Left lung (tissue), 10 donors: ENCODE results near the gene CFAP77. TPM values are rescaled to one million over a fixed set of nuclear protein-coding genes. Genes with fewer than 3 reads are reported as not detected.

Experiments used
- ATAC-seq: fragments of 200-7000 bp; cut with Tn5 transposase; one replicate; pipeline ENCODE4 v1.9.1; 2020; ENCODE audit warnings: moderate library complexity
- DNase-seq, 4 donors: peaks; one replicate each; pipeline ENCODE4 v3.0.0-alpha.2; 2013 to 2020
- H3K27ac ChIP-seq, 2 donors: fragments of 200-600 bp; sonication (generic) in 1 of 2; one replicate each; pipeline versions ENCODE4 v1.5.0 to v1.8.0; 2020 to 2021
- H3K27me3 ChIP-seq, 2 donors: fragments of 200-600 bp; sonication (generic) in 1 of 2; one replicate each; pipeline versions ENCODE4 v1.5.0 to v1.8.0; 2020 to 2021
- H3K36me3 ChIP-seq, 2 donors: fragments of 200-600 bp; sonication (generic) in 1 of 2; one replicate each; pipeline versions ENCODE4 v1.5.0 to v1.8.0; 2020 to 2021
- H3K4me1 ChIP-seq, 2 donors: fragments of 200-600 bp; one replicate each; pipeline ENCODE4 v1.8.0; 2021
- H3K4me3 ChIP-seq, 2 donors: fragments of 200-600 bp; sonication (generic) in 1 of 2; one replicate each; pipeline versions ENCODE4 v1.5.0 to v1.8.0; 2020 to 2021; ENCODE audit warnings: mild to moderate bottlenecking in 1 of 2
- H3K9me3 ChIP-seq, 2 donors: fragments of 200-600 bp; sonication (generic) in 1 of 2; one replicate each; pipeline versions ENCODE4 v1.5.0 to v1.8.0; 2020 to 2021
- intact Hi-C, 2 donors: fragments of 100-400 bp; cut with DNase I; formaldehyde crosslinking; loops; one replicate each; pipeline versions ENCODE4 v1.11.2 to v1.14.2; 2022
- polyA plus RNA-seq, 6 donors: library from polyadenylated mRNA; unstranded; fragments of 120-200 nt; gene quantifications; one replicate each; pipeline ENCODE4 v1.2.1, GENCODE V29; 2013; ENCODE audit not compliant: insufficient read length in 6 of 6
- total RNA-seq, 2 donors: library from RNA; stranded (reverse); fragmentation: NEBNext Ultra II Directional; extraction: Animal tissue kit (Norgen Biotek cat#: 25700); gene quantifications; one replicate each; pipeline ENCODE4 v1.2.1, GENCODE V29; 2021
- TF ChIP-seq, protein P1 (sequence below), 2 donors: fragments of 200-600 bp; sonication (generic) in 1 of 2; IDR thresholded peaks; one replicate each; pipeline versions ENCODE4 v1.5.0 to v1.8.0; 2021; ENCODE audit warnings: antibody characterized with exemption in 2 of 2
- donor health status: DM: no; HTN: yes; CAD: no.
- donor health status: DM: no; HTN: no; CAD: no.

The CFAP77 gene
- total and polyA plus RNA-seq, 8 donors, result 0.50 to 3.7 (median 2.4) TPM; not detected in 1

DNA sequence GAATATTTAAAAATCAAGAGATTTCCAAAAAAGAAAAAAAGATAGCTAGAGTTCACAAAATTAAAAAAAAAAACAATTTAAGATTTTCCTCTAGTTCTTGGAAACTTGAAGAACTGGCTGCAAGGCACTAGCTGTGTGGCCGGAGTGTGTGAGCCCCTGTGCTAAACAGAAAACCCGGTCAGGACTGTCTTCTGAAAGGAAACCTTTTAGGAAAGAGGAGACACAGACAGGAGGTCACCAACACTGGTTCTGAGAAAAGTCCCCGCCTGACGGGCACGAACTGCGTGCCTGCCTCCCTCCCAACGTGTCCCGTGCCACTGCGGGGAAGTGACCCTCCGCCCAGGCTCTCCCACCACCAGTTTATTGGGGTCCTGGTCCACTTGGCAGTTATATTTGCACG lies 18.6 kb upstream of the CFAP77 start:
- no peaks in the 10 kb centered on the region for H3K4me1 ChIP-seq
- ATAC-seq (no peak), DNase-seq (no peak)
- intact Hi-C loops, result no loop called here
- H3K36me3 ChIP-seq, result peaks cover 0 to 100% of the 10 kb centered on the region in 2 donors
- H3K9me3 ChIP-seq, result no peaks in the 10 kb centered on the region
- no peak overlapping the region for H3K27ac ChIP-seq
- TF ChIP-seq, protein P1, sequence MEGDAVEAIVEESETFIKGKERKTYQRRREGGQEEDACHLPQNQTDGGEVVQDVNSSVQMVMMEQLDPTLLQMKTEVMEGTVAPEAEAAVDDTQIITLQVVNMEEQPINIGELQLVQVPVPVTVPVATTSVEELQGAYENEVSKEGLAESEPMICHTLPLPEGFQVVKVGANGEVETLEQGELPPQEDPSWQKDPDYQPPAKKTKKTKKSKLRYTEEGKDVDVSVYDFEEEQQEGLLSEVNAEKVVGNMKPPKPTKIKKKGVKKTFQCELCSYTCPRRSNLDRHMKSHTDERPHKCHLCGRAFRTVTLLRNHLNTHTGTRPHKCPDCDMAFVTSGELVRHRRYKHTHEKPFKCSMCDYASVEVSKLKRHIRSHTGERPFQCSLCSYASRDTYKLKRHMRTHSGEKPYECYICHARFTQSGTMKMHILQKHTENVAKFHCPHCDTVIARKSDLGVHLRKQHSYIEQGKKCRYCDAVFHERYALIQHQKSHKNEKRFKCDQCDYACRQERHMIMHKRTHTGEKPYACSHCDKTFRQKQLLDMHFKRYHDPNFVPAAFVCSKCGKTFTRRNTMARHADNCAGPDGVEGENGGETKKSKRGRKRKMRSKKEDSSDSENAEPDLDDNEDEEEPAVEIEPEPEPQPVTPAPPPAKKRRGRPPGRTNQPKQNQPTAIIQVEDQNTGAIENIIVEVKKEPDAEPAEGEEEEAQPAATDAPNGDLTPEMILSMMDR (IDR thresholded peaks at IDR 0.05), result no peak
- no peaks in the 10 kb centered on the region for H3K27me3 ChIP-seq
- H3K4me3 ChIP-seq, result no peak overlapping the region

DNA sequence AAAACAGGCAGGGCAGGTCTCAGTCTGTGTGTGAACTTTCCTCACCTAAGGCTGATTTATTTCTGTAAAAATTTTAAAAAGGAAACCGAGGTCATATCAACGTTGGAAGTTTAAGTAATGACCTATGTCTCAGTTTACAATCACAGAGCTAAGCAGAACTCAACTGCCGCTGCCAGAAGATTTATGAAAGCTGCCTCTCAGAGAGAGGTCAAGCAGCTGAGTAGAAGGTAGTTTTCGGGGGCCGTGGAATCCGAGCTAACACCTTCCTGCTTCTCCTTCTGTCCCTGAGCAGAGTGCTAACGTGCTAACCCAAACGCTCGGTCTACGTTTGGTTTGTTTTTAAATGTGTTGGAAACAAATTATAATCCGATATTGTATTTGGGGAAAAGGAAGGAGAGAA lies 14.5 kb upstream of the CFAP77 start:
- no peak for DNase-seq
- no peak overlapping the region for H3K27ac ChIP-seq
- H3K4me3 ChIP-seq, result no peak overlapping the region
- peaks cover 3 to 100% of the 10 kb centered on the region in 2 donors for H3K36me3 ChIP-seq
- no peaks in the 10 kb centered on the region for H3K27me3 ChIP-seq
- intact Hi-C loops, result no loop called here
- H3K9me3 ChIP-seq, result no peaks in the 10 kb centered on the region
- TF ChIP-seq, protein P1 (IDR thresholded peaks at IDR 0.05), result no peak
- no peak for ATAC-seq
- no peaks in the 10 kb centered on the region for H3K4me1 ChIP-seq

DNA sequence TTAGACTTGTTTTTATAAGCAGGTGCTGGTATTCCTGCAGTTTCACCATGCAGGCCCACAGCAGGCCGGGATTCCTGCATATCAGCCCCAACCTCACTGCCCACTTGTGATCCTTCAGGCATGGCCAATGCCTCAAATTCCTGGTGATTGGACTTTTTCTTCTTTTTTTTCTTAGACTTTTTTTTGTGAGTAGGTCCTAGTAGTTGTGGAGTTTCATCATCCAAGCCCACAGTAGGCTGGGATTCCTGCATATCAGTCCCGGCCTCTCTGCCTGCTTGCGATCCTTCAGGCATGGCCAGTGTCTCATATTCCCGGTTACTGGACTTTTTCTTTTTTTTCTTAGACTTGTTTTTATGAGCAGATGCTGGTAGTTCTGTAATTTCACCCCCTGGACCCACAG lies 8.2 kb upstream of the CFAP77 start:
- Histone ChIP-seq H3K27me3 (no peaks in the 10 kb centered on the region), H3K4me3 (no peak overlapping the region), H3K9me3 (no peaks in the 10 kb centered on the region), H3K4me1 (peaks cover 9 to 30% of the 10 kb centered on the region in 2 donors), H3K36me3 (peaks cover 3 to 64% of the 10 kb centered on the region in 2 donors), H3K27ac (no peak overlapping the region)
- TF ChIP-seq, protein P1 (IDR thresholded peaks at IDR 0.05), result no peak
- ATAC-seq, result no peak
- intact Hi-C loops, result no loop called here
- DNase-seq, result no peak

DNA sequence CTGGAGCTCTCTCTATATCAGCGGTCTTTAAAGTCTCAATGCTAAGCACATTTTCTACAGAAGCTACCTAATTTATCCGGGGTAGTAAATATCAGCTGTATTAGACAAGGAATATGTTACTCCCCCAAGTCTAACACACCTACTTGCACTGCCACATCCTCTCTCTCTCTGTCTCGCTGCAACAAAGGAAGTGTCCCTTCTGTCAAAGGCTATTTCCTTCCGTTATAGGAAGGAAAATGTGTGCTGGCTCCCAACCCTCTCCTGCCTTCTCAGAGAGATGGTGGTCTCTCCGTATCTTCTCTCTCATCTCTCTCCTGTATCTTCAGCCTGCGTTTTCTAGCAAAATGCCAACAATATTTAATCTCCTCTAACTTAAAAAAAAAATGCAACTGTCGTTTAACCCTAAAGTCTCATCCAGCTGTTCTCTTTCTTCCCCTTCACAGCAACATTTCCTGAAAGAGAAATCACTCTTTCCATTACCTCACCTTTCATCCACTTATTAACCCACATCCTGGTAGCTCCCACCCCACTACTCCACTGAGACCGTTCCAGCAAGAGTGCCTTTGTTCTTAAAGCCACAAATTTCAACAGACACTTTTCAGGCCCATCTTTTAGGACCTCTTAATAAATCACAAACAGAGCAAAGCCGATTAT lies 5.7 kb upstream of the CFAP77 start:
- DNase-seq, result no peak
- H3K27me3 ChIP-seq, result peaks cover 0 to 8% of the 10 kb centered on the region in 2 donors
- no peak overlapping the region for H3K4me3 ChIP-seq
- peaks cover 9 to 35% of the 10 kb centered on the region in 2 donors for H3K4me1 ChIP-seq
- TF ChIP-seq, protein P1 (IDR thresholded peaks at IDR 0.05), result no peak
- H3K36me3 ChIP-seq, result peaks cover 0 to 38% of the 10 kb centered on the region in 2 donors
- peak overlapping the region in 1 of 2 donors; percentile 6 for H3K27ac ChIP-seq
- no peaks in the 10 kb centered on the region for H3K9me3 ChIP-seq
- no peak for ATAC-seq
- intact Hi-C loops, result no loop called here

DNA sequence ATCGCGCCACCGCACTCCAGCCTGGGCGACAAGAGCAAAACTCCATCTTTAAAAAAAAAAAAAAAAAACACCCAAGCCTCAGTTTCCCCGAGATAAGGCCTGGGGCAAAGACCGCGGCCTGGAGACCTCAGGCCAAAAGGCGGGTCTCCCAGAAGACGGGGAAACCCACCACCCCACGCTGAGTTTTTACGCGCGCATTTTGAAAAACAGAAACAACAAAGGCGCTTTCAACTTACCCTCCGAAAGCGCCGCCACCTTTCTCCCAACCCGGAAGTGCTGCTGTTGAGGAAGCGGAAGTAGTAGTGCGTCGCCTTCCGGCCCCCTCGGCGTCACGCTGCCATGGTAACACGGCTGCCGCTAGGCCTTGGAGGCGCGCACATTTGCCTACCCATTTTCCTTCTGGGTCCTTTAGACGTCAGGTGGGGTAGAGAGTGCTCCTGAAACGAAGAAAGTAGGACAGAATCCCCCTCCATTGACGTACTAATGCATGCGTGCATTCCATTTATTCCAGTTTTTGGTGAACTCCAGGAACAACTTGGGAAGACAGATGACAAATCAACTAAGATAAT lies 3.4 kb upstream of the CFAP77 start, which contains the start of gene TTF1:
Gene TTF1, minus strand, starts transcription at position 287 of the 569 bp plus-strand sequence. CDS start 4,019 bp downstream, outside the sequence.
- DNase-seq (peak; percentile 82 to 95 (median 92)), ATAC-seq (peak; percentile 91)
- intact Hi-C loops, result no loop called here
- H3K27ac ChIP-seq, result peak within 1 kb of the TSS in 1 of 2 donors; percentile 15
- peaks cover 19 to 56% of the 10 kb centered on the region in 2 donors for H3K4me1 ChIP-seq
- peak within 1 kb of the TSS; percentile 86 to 89 for H3K4me3 ChIP-seq
- peaks cover 15 to 31% of the 10 kb centered on the region in 2 donors for H3K27me3 ChIP-seq
- no peaks in the 10 kb centered on the region for H3K9me3 ChIP-seq
- H3K36me3 ChIP-seq, result peaks cover 0 to 16% of the 10 kb centered on the region in 2 donors
- TF ChIP-seq, protein P1 (IDR thresholded peaks at IDR 0.05), result no peak
